T47D (cell line): ENCODE results near the gene RAPGEF4.

ENCODE experiments used
- DNase-seq, 2 experiments: peaks; one replicate each; pipeline versions ENCODE4 v3.0.0 to v3.0.0-alpha.2; 2011 to 2012; ENCODE audit warnings: low read depth in 1 of 2, low spot score in 1 of 2
- JUND ChIP-seq: IDR thresholded peaks from 2 replicates; pipeline ENCODE4 v1.6.1; 2012; ENCODE audit warnings: low read depth
- in situ Hi-C: cut with HindIII; loops from 2 replicates; pipeline ENCODE4 v1.10.0; 2016; ENCODE audit warnings: low sequenced_read_pairs, low pct_unique_long_range_greater_than_20kb

Gene RAPGEF4

DNA sequence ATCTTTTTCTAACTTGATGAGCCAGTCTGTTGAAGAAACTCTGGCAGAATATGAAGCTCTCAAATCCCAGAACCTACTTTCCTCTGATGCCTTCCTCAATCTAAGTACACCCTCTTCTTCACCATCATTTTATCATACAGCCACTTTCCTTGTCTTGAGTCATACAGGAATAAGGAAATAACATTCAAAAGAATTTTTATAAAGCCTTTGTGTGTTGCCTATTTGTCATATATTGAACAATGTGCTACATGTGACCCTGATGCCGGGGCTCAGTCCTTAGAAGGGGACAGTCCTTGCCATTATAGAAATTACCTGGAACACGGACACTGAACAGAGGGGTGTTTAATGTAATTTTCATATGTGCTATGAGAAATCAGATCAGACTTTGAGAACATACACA is 27.4 kb downstream of the RAPGEF4 start:
- DNase-seq, result no peak
- in situ Hi-C loops, result no loop called here
- TF ChIP-seq JUND, result no peak

DNA sequence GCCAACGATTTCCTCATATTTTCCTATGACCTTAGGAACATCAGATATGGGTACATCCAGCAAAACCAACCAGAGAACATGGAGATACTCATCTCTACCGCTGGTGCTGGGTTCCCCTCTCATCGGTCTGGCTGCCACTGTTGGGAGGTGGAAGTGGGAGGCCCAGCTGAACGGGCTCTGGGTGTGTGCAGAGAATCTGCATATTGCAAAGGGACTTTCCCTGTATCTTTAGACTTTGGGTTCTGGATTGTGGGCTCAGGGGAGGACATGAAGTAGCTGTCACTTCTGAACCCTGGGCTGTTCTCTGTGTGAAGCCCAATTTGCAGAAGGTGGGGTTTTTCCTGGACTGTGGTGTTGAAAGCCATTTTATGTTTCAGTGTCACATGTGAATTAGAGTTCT is 30.0 kb downstream of the RAPGEF4 start:
- in situ Hi-C loops, result no loop called here
- no peak for TF ChIP-seq JUND
- DNase-seq, result no peak

- in situ Hi-C loops, result no loop called here
- DNase-seq, result no peak
- TF ChIP-seq JUND, result no peak
Observed at GRCh38 chr2:172768401-172768800, 32.8 kb downstream of the RAPGEF4 start.

GRCh38 chr2:172769879-172770278 is 34.2 kb downstream of the RAPGEF4 start:
- TF ChIP-seq JUND, result no peak
- in situ Hi-C loops, result no loop called here
- DNase-seq, result no peak

- in situ Hi-C loops, result no loop called here
- TF ChIP-seq JUND, result no peak
- DNase-seq, result no peak
Observed at GRCh38 chr2:172770887-172771286, 35.2 kb downstream of the RAPGEF4 start.

DNA sequence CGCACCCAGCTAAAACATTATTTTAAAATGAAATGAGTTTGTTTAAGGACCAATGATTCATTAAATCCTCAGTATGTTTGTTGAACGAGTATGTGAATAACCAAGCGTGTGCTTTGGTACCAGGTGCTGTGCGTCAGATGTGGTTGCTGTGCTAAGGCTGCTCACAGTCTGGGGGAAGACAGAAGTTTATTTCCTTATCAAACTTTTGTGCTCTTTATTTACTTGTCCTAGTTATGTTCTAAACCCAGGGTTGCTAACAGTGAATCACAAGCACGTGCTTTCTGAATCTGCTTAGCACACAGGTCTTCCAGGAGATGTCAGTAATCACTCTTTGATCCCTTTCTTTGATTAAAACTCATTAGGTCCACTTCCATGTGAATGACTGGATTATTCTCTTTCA is 37.0 kb downstream of the RAPGEF4 start:
- TF ChIP-seq JUND, result no peak
- no peak for DNase-seq
- in situ Hi-C loops, result no loop called here

DNA sequence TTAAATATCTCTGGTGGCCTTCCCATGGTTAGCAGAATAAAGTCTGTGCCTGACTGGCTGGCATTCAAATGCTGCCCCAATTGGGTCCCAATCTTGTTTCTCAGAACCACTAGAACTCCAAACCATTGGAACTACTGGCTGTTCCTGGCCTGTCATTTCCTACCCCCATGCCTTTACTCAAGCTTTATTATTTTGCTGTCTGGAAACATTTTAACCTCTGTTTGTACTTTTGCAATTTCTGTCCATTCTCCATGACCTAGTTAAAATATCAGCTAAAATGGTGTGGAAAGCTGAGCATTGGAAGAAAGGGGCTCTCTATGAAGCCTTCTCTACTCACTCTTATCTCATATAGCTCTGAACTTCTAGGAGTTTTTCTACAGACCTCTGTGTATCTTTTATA is 38.7 kb downstream of the RAPGEF4 start:
- no peak for DNase-seq
- no peak for TF ChIP-seq JUND
- in situ Hi-C loops, result no loop called here

DNA sequence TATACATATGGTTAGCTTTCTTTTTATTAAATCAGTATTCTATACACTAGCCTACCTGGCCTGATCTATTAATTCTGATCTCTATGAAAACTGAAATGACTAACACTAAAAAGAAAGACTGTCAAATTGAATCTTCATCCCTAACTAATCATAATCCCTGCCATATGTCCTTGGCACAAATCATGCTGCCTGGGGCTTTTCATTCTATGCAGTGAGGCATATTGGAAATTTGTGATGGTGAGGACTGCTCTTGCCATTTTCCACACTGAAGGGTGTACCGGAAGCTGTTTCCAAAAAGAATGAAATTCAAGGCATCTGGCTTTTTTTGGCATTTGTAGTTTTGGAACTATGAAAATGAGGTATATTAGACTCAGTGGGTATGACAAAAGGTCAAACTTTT is 39.7 kb downstream of the RAPGEF4 start:
- in situ Hi-C loops, result no loop called here
- TF ChIP-seq JUND, result no peak
- no peak for DNase-seq

DNA sequence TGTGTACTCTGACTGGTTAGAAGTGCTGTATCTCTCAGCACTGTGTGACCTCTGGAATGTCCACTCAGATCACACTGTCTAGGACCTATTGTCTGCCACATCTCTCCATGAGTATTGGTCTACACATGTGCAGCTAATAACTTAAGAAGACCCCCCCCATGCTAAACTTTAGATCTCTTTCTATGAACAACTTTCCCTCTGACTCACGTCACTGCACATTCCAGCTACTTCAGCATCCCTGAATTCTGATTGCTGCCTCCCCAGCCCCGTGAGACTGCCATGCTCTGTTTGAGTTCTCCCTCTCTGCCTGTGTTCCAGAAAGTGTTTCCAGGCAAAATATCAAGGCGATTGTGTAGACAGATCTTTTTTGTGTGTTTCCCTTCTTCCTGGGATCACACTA is 41.8 kb downstream of the RAPGEF4 start:
- in situ Hi-C loops, result no loop called here
- TF ChIP-seq JUND, result no peak
- DNase-seq, result no peak

GRCh38 chr2:172782506-172783164 is 47.0 kb downstream of the RAPGEF4 start:
- TF ChIP-seq JUND, result no peak
- DNase-seq, result no peak
- in situ Hi-C loops, result no loop called here

DNA sequence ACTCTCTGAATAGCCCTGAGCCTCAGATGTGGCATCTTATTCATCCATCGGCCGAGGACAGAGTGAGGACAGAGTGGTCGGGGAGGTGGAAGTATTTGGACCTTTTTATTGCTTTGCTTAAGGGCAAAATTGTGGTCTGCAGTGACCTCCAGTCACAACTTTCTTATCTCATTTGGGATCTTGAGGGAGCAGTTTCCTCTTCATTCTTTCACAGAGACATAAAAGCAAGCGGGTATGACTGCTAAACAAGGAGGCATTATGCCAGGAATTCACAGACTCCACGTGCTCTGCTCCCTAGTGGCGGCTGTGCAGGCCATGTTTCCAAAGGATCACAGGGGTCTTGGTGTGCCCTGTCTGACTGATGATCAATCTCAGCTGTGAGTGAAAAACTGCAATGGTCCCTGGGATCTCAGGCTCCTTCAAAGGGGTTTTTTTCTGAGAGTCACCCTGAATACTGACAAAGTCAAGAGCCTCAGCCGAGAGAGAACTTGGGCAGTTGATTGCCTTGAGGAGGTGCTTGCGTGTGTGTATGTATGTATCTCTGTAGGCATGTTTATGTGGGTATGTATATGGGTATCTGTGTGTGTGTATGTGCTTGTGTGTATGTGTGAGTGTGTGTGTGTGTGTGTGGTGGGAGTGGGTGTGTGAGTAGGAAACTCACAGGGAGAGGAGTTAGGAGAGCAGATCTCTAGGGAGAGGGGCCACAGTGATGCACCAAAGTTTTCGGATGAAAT is 47.7 kb downstream of the RAPGEF4 start:
- TF ChIP-seq JUND, result no peak
- peak in 1 of 2 experiments; percentile 52 for DNase-seq
- in situ Hi-C loops, result no loop called here

DNA sequence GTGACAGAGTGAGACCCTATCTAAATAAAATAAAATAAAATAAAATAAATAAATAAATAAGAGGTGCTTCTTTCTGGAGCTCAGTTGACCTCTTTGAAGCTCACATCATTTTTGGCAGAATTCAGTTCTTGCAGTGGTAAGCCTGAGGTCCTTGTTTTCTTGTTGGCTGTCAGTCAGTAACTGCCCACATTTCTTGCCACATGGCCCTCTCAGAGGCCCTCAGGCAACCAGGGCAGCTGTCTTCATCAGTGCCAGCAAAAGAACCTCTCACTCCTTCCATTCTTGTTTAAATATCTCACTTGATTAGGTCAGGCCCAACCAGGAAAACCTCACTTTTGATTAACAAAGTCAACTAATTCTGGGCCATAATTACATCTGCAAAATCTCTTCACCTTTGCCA is 53.2 kb downstream of the RAPGEF4 start:
- no peak for TF ChIP-seq JUND
- in situ Hi-C loops, result no loop called here
- no peak for DNase-seq

- in situ Hi-C loops, result no loop called here
- TF ChIP-seq JUND, result no peak
- DNase-seq, result no peak
Observed at GRCh38 chr2:172790404-172790803, 54.8 kb downstream of the RAPGEF4 start.

GRCh38 chr2:172791953-172792352 is 56.3 kb downstream of the RAPGEF4 start:
- in situ Hi-C loops, result no loop called here
- no peak for TF ChIP-seq JUND
- DNase-seq, result no peak
